Fibroblast of skin of right quadriceps (primary cell): ENCODE data around the gene PTEN.
"Not testable (repeated sequence)": the region's sequence is repeated elsewhere in the genome, so short reads cannot be mapped to it uniquely, and the experiment has no call there.

Experiments used
- DNase-seq: peaks from one replicate; pipeline ENCODE4 v3.0.0-alpha.2; 2013

Gene PTEN

GRCh38 chr10:87846023-87846422 is 17.4 kb upstream of the PTEN start:
- DNase-seq, result peak; percentile 47

DNA sequence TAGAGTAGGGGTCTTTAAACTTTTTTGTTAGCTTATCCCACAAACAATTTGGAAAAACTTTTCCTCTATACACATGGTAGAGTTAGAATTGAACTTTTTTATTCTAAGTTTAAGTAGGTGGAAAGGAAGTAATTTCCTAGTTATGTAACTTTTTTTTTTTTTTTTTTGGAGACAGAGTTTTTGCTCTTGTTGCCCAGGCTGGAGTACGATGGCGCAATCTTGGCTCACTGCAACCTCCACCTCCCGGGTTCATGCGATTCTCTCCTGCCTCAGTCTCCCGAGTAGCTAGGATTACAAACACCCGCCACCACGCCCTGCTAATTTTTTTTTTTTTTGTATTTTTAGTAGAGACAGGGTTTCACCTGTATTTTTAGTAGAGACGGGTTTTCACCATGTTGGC is 16.7 kb upstream of the PTEN start:
- DNase-seq, result not testable (repeated sequence)

- DNase-seq, result no peak
Measured at GRCh38 chr10:87847550-87847949, 15.9 kb upstream of the PTEN start.

DNA sequence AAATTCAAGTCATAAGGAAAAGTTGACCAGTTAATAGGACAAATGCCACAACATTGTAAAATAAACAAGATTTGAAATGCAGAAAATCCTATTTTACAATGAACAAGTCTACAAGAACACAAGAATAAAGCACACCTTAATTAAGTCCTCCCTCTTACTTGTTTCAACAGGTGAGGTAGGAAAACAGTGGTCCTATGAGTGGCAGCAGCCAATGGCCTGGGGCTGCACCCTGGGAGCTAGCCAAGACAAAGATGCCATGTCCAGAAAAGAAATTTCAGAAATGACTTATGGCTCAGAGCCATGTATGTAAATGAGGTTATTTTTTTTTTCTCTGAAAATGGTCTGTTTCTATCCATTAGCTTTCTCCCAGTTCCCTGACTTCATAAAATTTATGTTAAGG is 14.4 kb upstream of the PTEN start:
- no peak for DNase-seq

GRCh38 chr10:87850742-87851205 is 12.7 kb upstream of the PTEN start:
- DNase-seq, result peak; percentile 65

- DNase-seq, result no peak
Measured at GRCh38 chr10:87852089-87852488, 11.3 kb upstream of the PTEN start.

DNA sequence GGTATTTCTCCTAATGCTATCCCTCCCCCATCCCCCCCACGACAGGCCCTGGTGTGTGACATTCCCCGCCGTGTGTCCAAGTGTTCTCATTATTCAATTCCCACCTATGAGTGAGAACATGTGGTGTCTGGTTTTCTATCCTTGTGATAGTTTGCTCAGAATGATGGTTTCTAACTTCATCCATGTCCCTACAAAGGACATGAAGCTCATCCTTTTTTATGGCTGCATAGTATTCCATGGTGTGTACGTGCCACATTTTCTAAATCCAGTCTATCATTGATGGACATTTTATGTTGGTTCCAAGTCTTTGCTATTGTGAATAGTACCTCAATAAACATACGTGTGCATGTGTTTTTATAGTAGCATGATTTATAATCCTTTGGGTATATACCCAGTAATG is 8.2 kb upstream of the PTEN start:
- not testable (repeated sequence) for DNase-seq

GRCh38 chr10:87855665-87856064 is 7.8 kb upstream of the PTEN start:
- DNase-seq, result not testable (repeated sequence)

- DNase-seq, result peak; percentile 79
Measured at GRCh38 chr10:87860156-87860795, 3.1 kb upstream of the PTEN start.

DNA sequence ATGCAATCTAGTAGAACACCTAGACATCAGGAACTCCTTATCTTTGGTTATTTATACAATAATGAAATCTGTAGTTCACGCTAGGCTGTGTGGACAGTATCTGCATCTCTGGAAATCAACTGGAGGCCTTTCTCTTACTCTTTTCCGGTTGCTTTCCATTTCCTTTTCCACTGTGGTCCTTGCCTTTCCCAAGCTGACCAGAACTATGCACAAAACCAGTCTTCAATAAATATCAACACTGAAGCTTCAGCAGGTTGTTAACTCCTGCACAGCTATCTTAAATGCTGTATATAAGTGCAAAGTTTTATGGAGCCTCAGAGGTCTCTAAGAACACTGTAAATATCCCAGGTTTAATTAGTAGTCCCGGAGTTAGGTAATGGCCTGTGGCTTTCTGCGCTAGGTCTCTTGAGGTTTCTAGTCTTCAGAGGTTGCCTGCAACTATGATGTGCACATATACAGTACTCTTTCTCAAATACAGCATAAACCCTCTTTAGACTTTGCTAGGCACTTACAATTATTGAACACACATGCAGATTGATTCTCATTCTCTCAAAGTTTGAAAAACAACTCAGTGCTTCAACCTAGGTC is 2.5 kb upstream of the PTEN start:
- no peak for DNase-seq

DNA sequence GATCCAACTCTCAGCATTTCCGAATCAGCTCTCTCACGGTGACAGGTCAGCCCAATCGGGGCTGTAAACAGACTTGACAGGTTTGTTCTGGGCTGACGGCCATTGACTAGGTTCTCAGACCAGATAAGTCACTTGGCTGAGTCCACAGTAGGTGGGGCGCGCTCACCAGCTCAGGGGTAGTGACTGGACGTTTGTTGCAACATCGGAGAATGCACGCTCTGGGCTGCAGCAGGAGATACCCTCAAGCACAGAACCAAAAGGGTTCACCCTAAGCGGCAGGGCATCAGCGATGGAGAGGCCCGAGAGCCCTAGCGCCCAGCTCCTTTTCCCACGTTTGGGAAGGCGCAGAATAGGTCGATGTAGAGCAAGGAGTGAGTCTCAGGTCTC is 1.9 kb upstream of the PTEN start:
- peak; percentile 68 for DNase-seq

DNA sequence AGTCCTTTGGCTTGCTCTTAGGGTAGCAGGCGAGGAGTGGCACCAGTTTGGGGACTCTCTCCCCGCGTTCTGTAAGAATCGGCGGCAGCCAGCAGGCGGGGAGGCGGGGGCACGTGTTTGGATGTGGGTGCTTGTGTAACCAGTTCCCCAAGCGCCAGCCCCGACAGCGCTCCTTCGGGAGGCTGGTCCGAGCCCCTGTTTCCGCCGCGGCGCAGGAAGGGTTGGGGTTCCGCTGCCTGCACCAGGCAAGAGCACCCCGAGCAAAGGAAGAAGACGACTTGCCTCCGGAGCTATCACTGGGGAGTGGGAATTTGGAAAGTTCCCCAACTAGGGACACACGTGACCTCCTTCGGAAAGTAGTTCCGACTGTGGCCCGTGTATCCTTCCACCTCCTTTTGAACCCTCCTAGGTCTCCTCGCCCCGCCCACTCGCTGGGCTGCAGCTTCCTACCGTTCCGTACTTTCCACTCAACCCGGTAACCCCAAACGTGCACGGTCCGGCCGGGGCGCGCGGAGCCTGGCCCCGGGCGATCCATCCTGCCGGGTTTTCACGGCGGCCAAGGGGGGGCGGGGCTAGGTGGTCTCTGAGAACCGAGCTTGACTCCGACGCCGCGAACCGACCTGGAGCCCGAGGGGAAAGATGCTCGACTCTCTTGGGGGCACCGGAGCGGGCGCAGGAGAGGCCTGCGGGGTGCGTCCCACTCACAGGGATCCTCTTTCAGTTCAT is 1.3 kb upstream of the PTEN start:
- peak; percentile 99 for DNase-seq

DNA sequence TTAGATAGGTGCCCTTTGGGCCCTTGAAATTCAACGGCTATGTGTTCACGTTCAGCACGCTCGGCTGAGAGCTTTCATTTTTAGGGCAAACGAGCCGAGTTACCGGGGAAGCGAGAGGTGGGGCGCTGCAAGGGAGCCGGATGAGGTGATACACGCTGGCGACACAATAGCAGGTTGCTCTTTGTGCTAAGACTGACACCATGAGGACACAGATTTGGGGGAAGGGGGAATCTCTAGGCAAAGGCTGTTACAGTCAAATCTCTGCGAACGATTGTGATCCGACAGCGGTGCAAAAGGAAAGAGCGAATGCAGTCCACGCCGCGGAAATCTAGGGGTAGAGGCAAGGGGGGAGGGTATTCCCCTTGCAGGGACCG is 759 bp upstream of the PTEN start:
- no peak for DNase-seq

GRCh38 chr10:87863951-87864495 is 598 bp downstream of the PTEN start:
- DNase-seq, result peak; percentile 23

- DNase-seq, result peak; percentile 25
Measured at GRCh38 chr10:87864496-87865059, 1.2 kb downstream of the PTEN start.

- DNase-seq, result no peak
Measured at GRCh38 chr10:87865241-87865881, 1.9 kb downstream of the PTEN start.

GRCh38 chr10:87866412-87866974 is 3.1 kb downstream of the PTEN start:
- DNase-seq, result no peak

GRCh38 chr10:87867453-87867852 is 4.0 kb downstream of the PTEN start:
- DNase-seq, result no peak

DNA sequence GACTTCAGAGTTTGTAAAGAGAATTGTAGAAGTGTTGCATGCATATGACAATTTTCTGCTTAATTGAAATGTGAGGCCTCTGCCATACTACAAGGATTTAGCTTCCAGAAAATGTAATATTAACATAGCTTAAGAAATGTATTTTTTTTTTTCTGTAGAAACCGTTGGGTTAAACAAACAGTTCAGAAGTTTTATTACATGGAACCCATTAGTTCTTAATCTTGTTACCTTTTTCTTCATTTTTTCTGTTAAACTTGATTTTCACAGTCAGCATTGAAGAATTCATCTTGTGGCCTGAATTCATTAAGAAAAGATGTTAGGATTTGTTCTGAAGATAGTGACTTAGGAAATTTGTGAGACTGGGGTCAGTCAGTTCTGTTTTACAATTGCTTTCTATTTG is 4.9 kb downstream of the PTEN start:
- DNase-seq, result peak; percentile 38

DNA sequence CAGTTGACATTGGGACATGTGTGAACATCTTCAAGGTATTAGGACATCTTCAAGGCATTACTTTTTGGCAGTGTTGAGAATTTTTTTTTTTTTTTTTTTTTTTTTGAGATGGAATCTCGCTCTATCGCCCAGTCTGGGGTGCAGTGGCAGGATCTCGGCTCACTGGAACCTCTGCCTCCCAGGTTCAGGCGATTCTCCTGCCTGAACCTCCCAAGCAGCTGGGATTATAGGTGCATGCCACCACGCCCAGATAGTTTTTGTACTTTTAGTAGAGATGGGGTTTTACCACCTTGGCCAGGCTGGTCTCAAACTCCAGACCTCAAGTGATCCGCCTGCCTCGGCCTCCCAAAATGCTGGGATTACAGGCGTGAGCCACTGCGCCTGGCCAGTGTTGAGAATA is 5.7 kb downstream of the PTEN start:
- DNase-seq, result not testable (repeated sequence)

DNA sequence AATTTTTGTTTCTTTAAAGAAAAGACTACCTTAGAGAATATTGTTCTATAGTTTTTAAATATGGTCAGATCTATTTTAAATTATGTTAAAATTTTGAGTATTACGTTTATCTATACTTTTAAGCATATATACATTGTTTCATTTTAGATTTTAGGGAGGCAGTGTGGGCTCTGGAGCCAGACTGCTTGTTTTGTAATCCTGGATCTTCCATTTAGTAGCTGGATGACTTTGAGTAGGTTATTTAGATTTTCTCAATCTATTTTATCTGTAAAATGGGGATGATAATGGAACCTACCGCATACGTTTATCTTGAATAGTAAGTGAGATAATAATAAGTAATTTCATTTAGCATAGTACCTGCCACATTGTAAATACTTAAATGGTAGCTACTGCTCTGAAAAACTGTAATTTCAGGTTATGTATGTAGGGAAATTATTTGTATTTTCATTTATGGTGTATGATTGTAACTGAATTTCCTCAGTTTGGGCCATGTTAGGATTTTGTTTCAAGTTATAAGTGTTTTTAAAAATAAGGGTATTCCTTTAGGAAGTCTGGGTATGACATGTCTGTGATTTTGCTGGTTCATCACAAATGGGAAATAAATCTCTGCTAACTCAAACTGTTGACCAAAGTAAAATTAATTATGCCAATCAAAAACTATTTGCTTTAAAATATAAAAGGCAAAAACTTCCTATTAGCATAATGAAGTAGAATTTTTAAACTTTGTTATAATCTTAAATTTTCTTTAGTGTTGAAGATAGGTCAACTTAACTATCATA is 6.5 kb downstream of the PTEN start:
- no peak for DNase-seq

- no peak for DNase-seq
Measured at GRCh38 chr10:87872828-87873227, 9.4 kb downstream of the PTEN start.
